H9 (cell line): ENCODE data around the gene AGXT. TPM values are rescaled to one million over a fixed set of nuclear protein-coding genes. Genes with fewer than 3 reads are reported as not detected.

Experiments used
- DNase-seq: peaks from one replicate; pipeline ENCODE4 v3.0.0-alpha.2; 2017
- H2AFZ ChIP-seq: one replicate; pipeline ENCODE4 v1.6.1; 2013; ENCODE audit warnings: mild to moderate bottlenecking, low read length, control low read depth, moderate library complexity
- H2AK5ac ChIP-seq: 2 replicates; pipeline ENCODE4 v1.6.1; 2013; ENCODE audit warnings: low read length, control low read depth, mixed read lengths; ENCODE audit not compliant: insufficient read length
- H2BK120ac ChIP-seq: one replicate; pipeline ENCODE4 v1.6.1; 2013; ENCODE audit warnings: low read depth, mild to moderate bottlenecking, low read length, control low read depth, inconsistent platforms; ENCODE audit not compliant: poor library complexity, severe bottlenecking
- H2BK12ac ChIP-seq: 2 replicates; pipeline ENCODE4 v1.6.1; 2013; ENCODE audit warnings: low read length, control low read depth, mixed read lengths, low read depth; ENCODE audit not compliant: insufficient read length
- H2BK15ac ChIP-seq: 2 replicates; pipeline ENCODE4 v1.6.1; 2013; ENCODE audit warnings: low read depth, low read length, control low read depth
- H2BK20ac ChIP-seq: one replicate; pipeline ENCODE4 v1.6.1; 2013; ENCODE audit warnings: low read depth, mild to moderate bottlenecking, low read length, control low read depth, inconsistent platforms; ENCODE audit not compliant: poor library complexity, severe bottlenecking
- H2BK5ac ChIP-seq: 2 replicates; pipeline ENCODE4 v1.6.1; 2013; ENCODE audit warnings: low read length, control low read depth, mixed read lengths; ENCODE audit not compliant: insufficient read length
- H3K14ac ChIP-seq: 2 replicates; pipeline ENCODE4 v1.6.1; 2013; ENCODE audit warnings: low read length, control low read depth; ENCODE audit not compliant: insufficient read depth
- H3K18ac ChIP-seq: 2 replicates; pipeline ENCODE4 v1.6.1; 2013; ENCODE audit warnings: low read depth, mild to moderate bottlenecking, mixed read lengths, low read length, control low read depth; ENCODE audit not compliant: insufficient read length
- H3K23ac ChIP-seq: 2 replicates; pipeline ENCODE4 v1.6.1; 2013; ENCODE audit warnings: low read length, control low read depth, mixed read lengths, low read depth; ENCODE audit not compliant: insufficient read length
- H3K23me2 ChIP-seq: 2 replicates; pipeline ENCODE4 v1.6.1; 2013; ENCODE audit warnings: low read depth, mild to moderate bottlenecking, mixed read lengths, low read length, control low read depth; ENCODE audit not compliant: insufficient read length, poor library complexity, severe bottlenecking
- H3K27ac ChIP-seq: 2 replicates; pipeline ENCODE4 v1.5.1; 2013; ENCODE audit warnings: low read length, control low read depth, mixed read lengths, low read depth; ENCODE audit not compliant: insufficient read length
- H3K27me3 ChIP-seq: 2 replicates; pipeline ENCODE4 v1.6.1; 2013; ENCODE audit warnings: low read length, control low read depth, inconsistent platforms; ENCODE audit not compliant: insufficient read depth
- H3K4ac ChIP-seq: 2 replicates; pipeline ENCODE4 v1.6.1; 2013; ENCODE audit warnings: low read depth, mild to moderate bottlenecking, control low read depth, inconsistent platforms, low read length, moderate library complexity
- H3K4me1 ChIP-seq: 2 replicates; pipeline ENCODE4 v1.6.1; 2013; ENCODE audit warnings: low read length, control low read depth, inconsistent platforms; ENCODE audit not compliant: insufficient read depth
- H3K4me2 ChIP-seq: 2 replicates; pipeline ENCODE4 v1.6.1; 2013; ENCODE audit warnings: low read length, control low read depth, mixed read lengths; ENCODE audit not compliant: insufficient read length, insufficient read depth
- H3K56ac ChIP-seq: 2 replicates; pipeline ENCODE4 v1.6.1; 2013; ENCODE audit warnings: low read depth, mild to moderate bottlenecking, mixed read lengths, low read length, control low read depth; ENCODE audit not compliant: insufficient read length
- H3K79me1 ChIP-seq: 2 replicates; pipeline ENCODE4 v1.6.1; 2013; ENCODE audit warnings: low read depth, mild to moderate bottlenecking, moderate library complexity, low read length, control low read depth, inconsistent platforms; ENCODE audit not compliant: insufficient read depth, poor library complexity, severe bottlenecking
- H3K79me2 ChIP-seq: 2 replicates; pipeline ENCODE4 v1.6.1; 2013; ENCODE audit warnings: low read length, control low read depth, inconsistent platforms; ENCODE audit not compliant: insufficient read depth
- H3K9ac ChIP-seq: 2 replicates; pipeline ENCODE4 v1.6.1; 2013; ENCODE audit warnings: low read length, control low read depth, mixed read lengths; ENCODE audit not compliant: insufficient read length; ENCODE audit errors: extremely low read depth
- H3K9me3 ChIP-seq: one replicate; pipeline ENCODE4 v1.6.1; 2013; ENCODE audit warnings: low read depth, low read length, inconsistent platforms; ENCODE audit not compliant: control insufficient read depth
- H3T11ph ChIP-seq: one replicate; pipeline ENCODE4 v1.6.1; 2013; ENCODE audit warnings: mild to moderate bottlenecking, low read length, control low read depth, inconsistent platforms
- H4K20me1 ChIP-seq: one replicate; pipeline ENCODE4 v1.6.1; 2013; ENCODE audit not compliant: control insufficient read depth, insufficient read length, insufficient read depth
- H4K5ac ChIP-seq: 2 replicates; pipeline ENCODE4 v1.6.1; 2013; ENCODE audit warnings: low read depth, mild to moderate bottlenecking, mixed read lengths, low read length, control low read depth; ENCODE audit not compliant: insufficient read length
- H4K8ac ChIP-seq: replicated peaks from 2 replicates; pipeline ENCODE4 v1.6.1; 2013; ENCODE audit warnings: low read length, control low read depth, mixed read lengths, low read depth; ENCODE audit not compliant: insufficient read length
- H4K91ac ChIP-seq: 2 replicates; pipeline ENCODE4 v1.6.1; 2013; ENCODE audit warnings: low read depth, mild to moderate bottlenecking, moderate library complexity, mixed read lengths, low read length, control low read depth; ENCODE audit not compliant: insufficient read length
- H3K27ac Mint-ChIP-seq, 3 experiments: 2 replicates in 2 of 3; 3 replicates in 1 of 3; pipeline ENCODE4 v1.8.0; 2020 to 2021; ENCODE audit warnings: mixed read lengths in 3 of 3, mild to moderate bottlenecking in 1 of 3, moderate library complexity in 1 of 3
- H3K27me3 Mint-ChIP-seq: 2 replicates; pipeline ENCODE4 v1.8.0; 2021; ENCODE audit warnings: low read depth, mild to moderate bottlenecking, moderate library complexity, mixed read lengths
- H3K36me3 Mint-ChIP-seq, 3 experiments: 2 replicates in 2 of 3; 3 replicates in 1 of 3; pipeline ENCODE4 v1.8.0; 2020 to 2021; ENCODE audit warnings: low read depth in 3 of 3, mixed read lengths in 3 of 3; ENCODE audit not compliant: insufficient read depth in 1 of 3
- H3K4me1 Mint-ChIP-seq, 2 experiments: 2 replicates each; pipeline ENCODE4 v1.8.0; 2020; ENCODE audit warnings: mixed read lengths in 2 of 2
- H3K4me3 Mint-ChIP-seq, 2 experiments: 2 replicates in 1 of 2; 3 replicates in 1 of 2; pipeline ENCODE4 v1.8.0; 2020 to 2021; ENCODE audit warnings: mild to moderate bottlenecking in 2 of 2, mixed read lengths in 2 of 2, moderate library complexity in 1 of 2
- H3K9me3 Mint-ChIP-seq, 2 experiments: 2 replicates in 1 of 2; 3 replicates in 1 of 2; pipeline ENCODE4 v1.8.0; 2020; ENCODE audit warnings: mild to moderate bottlenecking in 2 of 2, mixed read lengths in 2 of 2, moderate library complexity in 1 of 2
- CTCF ChIP-seq: fragments of 200-600 bp; sonication (generic); conservative IDR thresholded peaks from 3 replicates; pipeline ENCODE4 v1.8.0; 2021; ENCODE audit warnings: antibody characterized with exemption, mild to moderate bottlenecking
- WGBS: extraction: QIAGEN DNeasy Blood & Tissue Kit; methylation state at CpG from one replicate; pipeline ENCODE4 v1.1.7; 2013; ENCODE audit warnings: missing lambda C conversion rate, low lambda C conversion rate, mixed read lengths; ENCODE audit not compliant: insufficient read length; ENCODE audit errors: extremely low coverage; 5-methylcytosine and 5-hydroxymethylcytosine counted together
- total RNA-seq: library from RNA; stranded (reverse); gene quantifications from 2 replicates; pipeline ENCODE4 v1.2.1, GENCODE V29; 2021

Gene AGXT
- total RNA-seq, 1 experiment from 2014 or later, result not detected

GRCh38 chr2:240929364-240930095 is 60.9 kb downstream of the AGXT start:
- Mint-ChIP-seq H3K4me3 (no peak overlapping the region), H3K9me3 (no peaks in the 10 kb centered on the region), H3K4me1 (no peaks in the 10 kb centered on the region), H3K27me3 (no peaks in the 10 kb centered on the region; the same call in 1 of the 2 replicates), H3K36me3 (no peaks in the 10 kb centered on the region), H3K27ac (peak overlapping the region in 1 of 3 experiments; percentile 80; a peak in 1 of 7 replicates)
- H3K23ac ChIP-seq, result no peak overlapping the region
- H3K18ac ChIP-seq, result no peak overlapping the region
- H2AFZ ChIP-seq, result no peak overlapping the region
- no peak overlapping the region for H3T11ph ChIP-seq
- peak overlapping the region; percentile 28; the same call in 1 of the 2 replicates for H3K14ac ChIP-seq
- H3K79me1 ChIP-seq, result no peaks in the 10 kb centered on the region
- H3K4ac ChIP-seq, result no peak overlapping the region
- no peaks in the 10 kb centered on the region for H3K23me2 ChIP-seq
- no peaks in the 10 kb centered on the region for H3K4me1 ChIP-seq
- H2BK15ac ChIP-seq, result no peak overlapping the region
- no peaks in the 10 kb centered on the region for H3K9me3 ChIP-seq
- H2BK12ac ChIP-seq, result no peak overlapping the region
- no peak overlapping the region for H2BK120ac ChIP-seq
- no peak overlapping the region for H2BK20ac ChIP-seq
- no peak overlapping the region for H3K27ac ChIP-seq
- no peak overlapping the region for H3K56ac ChIP-seq
- H2BK5ac ChIP-seq, result no peak overlapping the region
- no peak overlapping the region for H4K8ac ChIP-seq
- no peak overlapping the region for H4K5ac ChIP-seq
- no peak for DNase-seq
- H4K20me1 ChIP-seq, result no peaks in the 10 kb centered on the region
- H3K4me2 ChIP-seq, result no peak overlapping the region
- no peak for TF ChIP-seq CTCF
- no peaks in the 10 kb centered on the region for H3K27me3 ChIP-seq
- no peak overlapping the region for H2AK5ac ChIP-seq
- no CpG with 5 or more reads among the region's 10 CpGs for WGBS
- H3K9ac ChIP-seq, result no peak overlapping the region
- peak overlapping the region; percentile 72 for H4K91ac ChIP-seq
- H3K79me2 ChIP-seq, result no peaks in the 10 kb centered on the region

Other genes starting within 250 kb of the AGXT start
- 0.66 and 1.4 TPM in 2 replicates for gene GPR35, start 243.3 kb upstream of the AGXT start, total RNA-seq
- gene AQP12B, start 185.9 kb upstream of the AGXT start, total RNA-seq, result not detected in 2 replicates
- gene AQP12A, start 177.0 kb upstream of the AGXT start, total RNA-seq, result not detected in 2 replicates
- gene KIF1A, start 48.6 kb upstream of the AGXT start, total RNA-seq, result 188 and 204 TPM in 2 replicates
- gene MAB21L4, start 27.3 kb downstream of the AGXT start, total RNA-seq, result 0.15 and 0.37 TPM in 2 replicates
- not detected in 2 replicates for gene CROCC2, start 37.5 kb downstream of the AGXT start, total RNA-seq
- gene SNED1, start 129.8 kb downstream of the AGXT start, total RNA-seq, result 1.8 and 2.5 TPM in 2 replicates
- 35.0 and 36.6 TPM in 2 replicates for gene MTERF4, start 233.5 kb downstream of the AGXT start, total RNA-seq